Liver (tissue), 2 donors: ENCODE data around the gene MTHFD1L.

Source experiments
- CTCF ChIP-seq: fragments of 150-350 bp; IDR thresholded peaks from 2 replicates; pipeline ENCODE4 v1.5.1; 2017; ENCODE audit warnings: improper control_type of control experiment, low read depth, low read length; ENCODE audit not compliant: missing input control
- TF ChIP-seq, protein P1 (sequence below): IDR thresholded peaks from 2 replicates; pipeline ENCODE4 v1.6.1; 2016; ENCODE audit warnings: antibody characterized with exemption, mild to moderate bottlenecking
- TF ChIP-seq, protein P2 (sequence below): IDR thresholded peaks from 2 replicates; pipeline ENCODE4 v1.6.1; 2016; ENCODE audit warnings: antibody characterized with exemption
- donor health status: healthy.

DNA sequence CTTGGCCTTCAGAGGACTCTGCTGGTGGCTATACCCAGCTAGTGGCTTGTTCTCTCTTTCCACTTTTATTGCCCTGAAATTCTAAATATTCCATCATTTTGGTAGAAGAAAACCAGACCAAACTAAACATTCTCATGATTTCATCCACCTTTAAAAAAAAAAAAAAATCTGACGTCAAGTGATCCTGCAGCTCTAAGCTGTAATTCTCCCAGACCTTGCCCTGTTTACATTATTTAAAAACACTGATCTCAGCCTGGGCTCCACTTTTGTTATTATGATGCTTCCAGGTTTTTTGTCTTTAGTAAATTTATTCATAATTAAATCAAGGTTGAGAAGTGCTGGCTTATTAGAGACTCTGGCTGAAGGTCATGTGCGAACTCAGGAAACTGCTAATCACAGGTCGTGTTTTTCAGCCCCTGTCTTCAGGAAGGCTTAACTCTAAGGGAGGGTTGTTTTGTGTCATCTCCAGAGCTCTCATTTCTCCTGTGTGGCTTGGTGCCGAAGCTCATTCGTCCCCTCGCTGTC is 114.4 kb downstream of the MTHFD1L start:
- TF ChIP-seq CTCF, result no peak
- TF ChIP-seq, protein P1, sequence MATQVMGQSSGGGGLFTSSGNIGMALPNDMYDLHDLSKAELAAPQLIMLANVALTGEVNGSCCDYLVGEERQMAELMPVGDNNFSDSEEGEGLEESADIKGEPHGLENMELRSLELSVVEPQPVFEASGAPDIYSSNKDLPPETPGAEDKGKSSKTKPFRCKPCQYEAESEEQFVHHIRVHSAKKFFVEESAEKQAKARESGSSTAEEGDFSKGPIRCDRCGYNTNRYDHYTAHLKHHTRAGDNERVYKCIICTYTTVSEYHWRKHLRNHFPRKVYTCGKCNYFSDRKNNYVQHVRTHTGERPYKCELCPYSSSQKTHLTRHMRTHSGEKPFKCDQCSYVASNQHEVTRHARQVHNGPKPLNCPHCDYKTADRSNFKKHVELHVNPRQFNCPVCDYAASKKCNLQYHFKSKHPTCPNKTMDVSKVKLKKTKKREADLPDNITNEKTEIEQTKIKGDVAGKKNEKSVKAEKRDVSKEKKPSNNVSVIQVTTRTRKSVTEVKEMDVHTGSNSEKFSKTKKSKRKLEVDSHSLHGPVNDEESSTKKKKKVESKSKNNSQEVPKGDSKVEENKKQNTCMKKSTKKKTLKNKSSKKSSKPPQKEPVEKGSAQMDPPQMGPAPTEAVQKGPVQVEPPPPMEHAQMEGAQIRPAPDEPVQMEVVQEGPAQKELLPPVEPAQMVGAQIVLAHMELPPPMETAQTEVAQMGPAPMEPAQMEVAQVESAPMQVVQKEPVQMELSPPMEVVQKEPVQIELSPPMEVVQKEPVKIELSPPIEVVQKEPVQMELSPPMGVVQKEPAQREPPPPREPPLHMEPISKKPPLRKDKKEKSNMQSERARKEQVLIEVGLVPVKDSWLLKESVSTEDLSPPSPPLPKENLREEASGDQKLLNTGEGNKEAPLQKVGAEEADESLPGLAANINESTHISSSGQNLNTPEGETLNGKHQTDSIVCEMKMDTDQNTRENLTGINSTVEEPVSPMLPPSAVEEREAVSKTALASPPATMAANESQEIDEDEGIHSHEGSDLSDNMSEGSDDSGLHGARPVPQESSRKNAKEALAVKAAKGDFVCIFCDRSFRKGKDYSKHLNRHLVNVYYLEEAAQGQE, result no peak
- TF ChIP-seq, protein P2, sequence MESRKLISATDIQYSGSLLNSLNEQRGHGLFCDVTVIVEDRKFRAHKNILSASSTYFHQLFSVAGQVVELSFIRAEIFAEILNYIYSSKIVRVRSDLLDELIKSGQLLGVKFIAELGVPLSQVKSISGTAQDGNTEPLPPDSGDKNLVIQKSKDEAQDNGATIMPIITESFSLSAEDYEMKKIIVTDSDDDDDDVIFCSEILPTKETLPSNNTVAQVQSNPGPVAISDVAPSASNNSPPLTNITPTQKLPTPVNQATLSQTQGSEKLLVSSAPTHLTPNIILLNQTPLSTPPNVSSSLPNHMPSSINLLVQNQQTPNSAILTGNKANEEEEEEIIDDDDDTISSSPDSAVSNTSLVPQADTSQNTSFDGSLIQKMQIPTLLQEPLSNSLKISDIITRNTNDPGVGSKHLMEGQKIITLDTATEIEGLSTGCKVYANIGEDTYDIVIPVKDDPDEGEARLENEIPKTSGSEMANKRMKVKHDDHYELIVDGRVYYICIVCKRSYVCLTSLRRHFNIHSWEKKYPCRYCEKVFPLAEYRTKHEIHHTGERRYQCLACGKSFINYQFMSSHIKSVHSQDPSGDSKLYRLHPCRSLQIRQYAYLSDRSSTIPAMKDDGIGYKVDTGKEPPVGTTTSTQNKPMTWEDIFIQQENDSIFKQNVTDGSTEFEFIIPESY, result no peak
